ENCODE data around the gene MARCHF2. TPM values are rescaled to one million over a fixed set of nuclear protein-coding genes. Genes with fewer than 3 reads are reported as not detected.
A peak's percentile ranks its signal among the peaks of the same experiment; 100 is the strongest.
"Not testable (repeated sequence)": the region's sequence is repeated elsewhere in the genome, so short reads cannot be mapped to it uniquely, and the experiment has no call there.

MARCHF2 gene
- 6.5 and 10.4 TPM in 2 replicates for total RNA-seq (2014; rRNA removed; shearing (Covaris generic))
- 14.6 and 16.6 TPM in 2 replicates for polyA plus RNA-seq (2015; cell fraction: cytosol; rRNA removed)
- 10.8 and 13.0 TPM in 2 replicates for polyA plus RNA-seq (2015; cell fraction: nucleus; rRNA removed)

GRCh38 chr19:8412783-8413628 lies at the start of gene MARCHF2:
Gene MARCHF2 (plus strand): TSS chr19:8413305. CDS start chr19:8421841, 8,536 bp downstream.
- DNase-seq (ENCODE audit: low read depth) = peak; percentile 87

- no peak for DNase-seq (ENCODE audit: low read depth)
Measured at GRCh38 chr19:8363803-8364771, 49.0 kb upstream of the MARCHF2 start, which contains the start of gene ANGPTL4. Gene ANGPTL4 (plus strand): TSS chr19:8364155. CDS start chr19:8364322, 167 bp downstream.

- DNase-seq (ENCODE audit: low read depth) = no peak
Measured at GRCh38 chr19:8366121-8366581, 47.0 kb upstream of the MARCHF2 start.

GRCh38 chr19:8366961-8367326 lies 46.2 kb upstream of the MARCHF2 start:
- no peak for DNase-seq (ENCODE audit: low read depth)

GRCh38 chr19:8367327-8368001 lies 45.6 kb upstream of the MARCHF2 start:
- peak; percentile 94 for DNase-seq (ENCODE audit: low read depth)

GRCh38 chr19:8370176-8371010 lies 42.7 kb upstream of the MARCHF2 start:
- DNase-seq (ENCODE audit: low read depth) = no peak

- no peak for DNase-seq (ENCODE audit: low read depth)
Measured at GRCh38 chr19:8371011-8371804, 41.9 kb upstream of the MARCHF2 start.

GRCh38 chr19:8373867-8374813 lies 39.0 kb upstream of the MARCHF2 start:
- no peak for DNase-seq (ENCODE audit: low read depth)

GRCh38 chr19:8375766-8376165 lies 37.3 kb upstream of the MARCHF2 start:
- DNase-seq (ENCODE audit: low read depth) = not testable (repeated sequence)

GRCh38 chr19:8376373-8376974 lies 36.6 kb upstream of the MARCHF2 start:
- DNase-seq (ENCODE audit: low read depth) = not testable (repeated sequence)

GRCh38 chr19:8377598-8377997 lies 35.5 kb upstream of the MARCHF2 start:
- DNase-seq (ENCODE audit: low read depth) = no peak

- DNase-seq (ENCODE audit: low read depth) = not testable (repeated sequence)
Measured at GRCh38 chr19:8379156-8379891, 33.8 kb upstream of the MARCHF2 start.

- DNase-seq (ENCODE audit: low read depth) = not testable (repeated sequence)
Measured at GRCh38 chr19:8384569-8384968, 28.5 kb upstream of the MARCHF2 start.

GRCh38 chr19:8385103-8385502 lies 28.0 kb upstream of the MARCHF2 start:
- DNase-seq (ENCODE audit: low read depth) = not testable (repeated sequence)

GRCh38 chr19:8385566-8385965 lies 27.5 kb upstream of the MARCHF2 start:
- DNase-seq (ENCODE audit: low read depth) = not testable (repeated sequence)

- not testable (repeated sequence) for DNase-seq (ENCODE audit: low read depth)
Measured at GRCh38 chr19:8386419-8386818, 26.7 kb upstream of the MARCHF2 start.

- DNase-seq (ENCODE audit: low read depth) = no peak
Measured at GRCh38 chr19:8386990-8387389, 26.1 kb upstream of the MARCHF2 start.

Data from HT1080 (cell line).